Memory B cell (primary cell): ENCODE measurements around the gene COL1A2.

Source experiments
- ATAC-seq: fragments of 150-1000 bp; cut with Tn5 transposase; 2 replicates; pipeline ENCODE4 v1.10.0; 2021; ENCODE audit warnings: low read depth, mild to moderate bottlenecking, moderate library complexity
- DNase-seq, 2 donors: peaks; one replicate each; pipeline ENCODE4 v3.0.0; 2022; ENCODE audit warnings: low spot score in 2 of 2
- H3K27ac Mint-ChIP-seq: one replicate; pipeline ENCODE4 v1.8.0; 2022; ENCODE audit warnings: mild to moderate bottlenecking, moderate library complexity, mixed read lengths
- H3K27me3 Mint-ChIP-seq: one replicate; pipeline ENCODE4 v1.8.0; 2022; ENCODE audit warnings: mixed read lengths
- H3K36me3 Mint-ChIP-seq: one replicate; pipeline ENCODE4 v1.8.0; 2022; ENCODE audit warnings: mild to moderate bottlenecking, mixed read lengths
- H3K4me1 Mint-ChIP-seq: one replicate; pipeline ENCODE4 v1.8.0; 2022; ENCODE audit warnings: mixed read lengths
- H3K4me3 Mint-ChIP-seq: one replicate; pipeline ENCODE4 v1.8.0; 2022; ENCODE audit warnings: mild to moderate bottlenecking, moderate library complexity, mixed read lengths
- H3K9me3 Mint-ChIP-seq: one replicate; pipeline ENCODE4 v1.8.0; 2022; ENCODE audit warnings: mixed read lengths

COL1A2 gene

GRCh38 chr7:94476251-94476840, 81.7 kb downstream of the COL1A2 start:
- H3K27ac Mint-ChIP-seq, result no peak overlapping the region
- ATAC-seq (no peak), DNase-seq (no peak)
- H3K36me3 Mint-ChIP-seq, result no peaks in the 10 kb centered on the region
- no peak overlapping the region for H3K4me3 Mint-ChIP-seq
- peaks cover 4% of the 10 kb centered on the region for H3K27me3 Mint-ChIP-seq
- H3K4me1 Mint-ChIP-seq, result no peaks in the 10 kb centered on the region
- peaks cover 3% of the 10 kb centered on the region for H3K9me3 Mint-ChIP-seq

GRCh38 chr7:94477878-94478277, 83.2 kb downstream of the COL1A2 start:
- no peaks in the 10 kb centered on the region for H3K4me1 Mint-ChIP-seq
- H3K4me3 Mint-ChIP-seq, result no peak overlapping the region
- no peak for ATAC-seq
- DNase-seq, result no peak
- peaks cover 4% of the 10 kb centered on the region for H3K27me3 Mint-ChIP-seq
- H3K27ac Mint-ChIP-seq, result no peak overlapping the region
- H3K9me3 Mint-ChIP-seq, result no peaks in the 10 kb centered on the region
- H3K36me3 Mint-ChIP-seq, result no peaks in the 10 kb centered on the region

GRCh38 chr7:94478648-94479214, 84.0 kb downstream of the COL1A2 start:
- ATAC-seq (no peak), DNase-seq (no peak)
- no peaks in the 10 kb centered on the region for H3K36me3 Mint-ChIP-seq
- no peak overlapping the region for H3K27ac Mint-ChIP-seq
- H3K4me3 Mint-ChIP-seq, result no peak overlapping the region
- H3K27me3 Mint-ChIP-seq, result peaks cover 4% of the 10 kb centered on the region
- H3K9me3 Mint-ChIP-seq, result no peaks in the 10 kb centered on the region
- H3K4me1 Mint-ChIP-seq, result no peaks in the 10 kb centered on the region
